ENCODE measurements around the gene NIN. TPM values are rescaled to one million over a fixed set of nuclear protein-coding genes. Genes with fewer than 3 reads are reported as not detected.

Gene NIN
- total RNA-seq, 5 donors from 2014 or later (not counting 1 experiment from before 2014, with no cell fraction given): 92.8 to 141 (median 106) TPM

DNA sequence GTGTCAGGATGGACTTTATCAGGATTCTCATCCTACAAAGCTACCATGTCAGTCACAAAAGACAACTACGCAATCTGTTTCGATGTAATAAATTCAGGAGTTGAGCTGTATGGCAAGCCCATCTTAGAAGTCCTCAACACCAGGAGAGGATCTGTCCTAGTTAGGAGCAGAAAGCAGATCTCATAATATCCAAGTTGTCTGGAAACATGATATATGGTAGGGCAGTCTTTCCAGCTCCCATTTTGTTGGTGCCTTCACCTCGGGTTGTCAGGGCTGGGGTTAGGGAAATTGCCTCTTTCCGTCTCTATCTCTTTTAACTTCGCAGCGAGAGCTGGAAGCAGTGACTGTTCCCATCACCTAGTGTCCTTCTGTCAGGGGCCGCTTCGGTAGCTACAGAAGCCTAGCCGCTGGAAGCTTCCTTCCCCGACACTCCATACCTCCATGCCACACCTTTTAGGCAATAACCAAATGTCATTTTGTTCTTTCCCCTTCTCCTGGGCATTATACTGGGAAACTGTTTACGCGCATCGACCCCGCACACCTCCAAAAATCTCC, 1.4 kb downstream of the NIN start:
- peaks cover 10% of the 10 kb centered on the region for H3K36me3 Mint-ChIP-seq
- DNase-seq: no peak
- H3K27ac Mint-ChIP-seq: peak overlapping the region; percentile 93 to 95
- H3K9me3 ChIP-seq: no peaks in the 10 kb centered on the region
- peaks cover 5 to 6% of the 10 kb centered on the region in 2 donors for H3K36me3 ChIP-seq (ENCODE audit: control insufficient read depth in 2 of 2, extremely low read depth in 1 of 2, insufficient read depth in 1 of 2, low read length in 1 of 2)
- peak overlapping the region; percentile 70 for H3K27ac ChIP-seq (ENCODE audit: low read length)
- peak overlapping the region; percentile 64 to 87 for H3K4me3 ChIP-seq (ENCODE audit: control insufficient read depth in 1 of 2, extremely low read depth in 1 of 2, low read length in 1 of 2)
- no peaks in the 10 kb centered on the region for H3K27me3 Mint-ChIP-seq
- H3K9me3 Mint-ChIP-seq: no peaks in the 10 kb centered on the region
- POLR2A ChIA-PET: interaction anchor here (0.5 to 1.2 kb wide), 11 partner anchors 9 to 1058 kb away, joined by 3 to 10 read pairs (median 4); no protein-coding TSS in a partner anchor
- WGBS (ENCODE audit: insufficient coverage): 13% methylated on average over 12 of the region's 14 CpGs
- ATAC-seq (replicated peaks in 1 of 4): no peak
- H3K4me1 ChIP-seq (ENCODE audit: control insufficient read depth in 1 of 2, extremely low read depth in 1 of 2, insufficient read depth in 2 of 2, low read length in 2 of 2): peaks cover 36 to 37% of the 10 kb centered on the region in 2 experiments
- peaks cover 69 to 76% (median 73%) of the 10 kb centered on the region in 3 donors for H3K4me1 Mint-ChIP-seq
- H3K27me3 ChIP-seq (replicated peaks in 1 of 2; ENCODE audit: control insufficient read depth in 2 of 2, extremely low read depth in 1 of 2, insufficient read depth in 2 of 2, low read length in 1 of 2): no peaks in the 10 kb centered on the region
- peak overlapping the region; percentile 90 to 96 (median 95) for H3K4me3 Mint-ChIP-seq
- CTCF ChIA-PET: interaction anchor here (0.6 to 2.0 kb wide), 8 partner anchors 8 to 662 kb away, joined by 3 to 24 read pairs (median 3); no protein-coding TSS in a partner anchor

DNA sequence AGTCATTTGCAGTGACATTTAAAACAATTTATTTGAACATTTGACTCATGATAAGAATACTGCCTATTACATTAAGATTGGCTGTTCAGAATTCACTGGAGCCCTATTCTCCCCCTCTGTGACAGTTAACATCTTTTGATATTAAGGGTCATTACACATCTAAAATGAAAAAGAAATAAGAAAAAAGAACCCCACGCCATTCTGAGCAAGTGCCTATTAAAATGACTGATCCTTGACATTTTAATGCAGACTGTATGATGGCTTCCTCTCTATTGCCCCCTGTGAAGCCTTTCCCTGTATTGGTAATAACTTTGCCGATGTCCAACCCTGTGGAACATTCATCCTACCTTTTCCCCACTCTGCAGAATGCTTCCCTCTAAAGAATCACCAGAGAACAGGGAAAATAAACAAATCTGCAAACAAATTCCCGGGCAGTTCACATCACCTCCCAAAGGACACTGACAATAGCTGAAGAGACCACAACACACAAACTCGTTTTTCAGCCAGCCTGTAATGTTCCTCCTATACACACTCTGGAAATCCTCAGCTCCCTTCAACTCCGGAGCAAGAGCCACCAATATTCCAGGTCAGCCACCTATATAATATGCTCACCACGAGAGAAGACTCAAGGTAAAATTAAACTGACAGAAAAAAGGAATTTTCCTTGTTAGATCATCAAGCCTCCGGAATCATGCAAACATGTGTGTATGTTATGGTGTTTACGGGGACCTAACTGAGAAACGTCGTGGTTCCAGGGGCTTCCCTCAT, 2.1 kb downstream of the NIN start:
- Histone ChIP-seq H3K4me3 (ENCODE audit: control insufficient read depth in 1 of 2, extremely low read depth in 1 of 2, low read length in 1 of 2) (peak overlapping the region; percentile 40 to 87), H3K4me1 (ENCODE audit: control insufficient read depth in 1 of 2, extremely low read depth in 1 of 2, insufficient read depth in 2 of 2, low read length in 2 of 2) (peaks cover 37 to 38% of the 10 kb centered on the region in 2 experiments), H3K9me3 (no peaks in the 10 kb centered on the region), H3K27me3 (replicated peaks in 1 of 2; ENCODE audit: control insufficient read depth in 2 of 2, extremely low read depth in 1 of 2, insufficient read depth in 2 of 2, low read length in 1 of 2) (no peaks in the 10 kb centered on the region), H3K27ac (ENCODE audit: low read length) (peak overlapping the region; percentile 70), H3K36me3 (ENCODE audit: control insufficient read depth in 2 of 2, extremely low read depth in 1 of 2, insufficient read depth in 1 of 2, low read length in 1 of 2) (peaks cover 5 to 6% of the 10 kb centered on the region in 2 donors)
- Mint-ChIP-seq H3K4me1 (peaks cover 72 to 76% (median 75%) of the 10 kb centered on the region in 3 donors), H3K9me3 (no peaks in the 10 kb centered on the region), H3K27ac (peak overlapping the region; percentile 93 to 95), H3K27me3 (no peaks in the 10 kb centered on the region), H3K4me3 (peak overlapping the region; percentile 90 to 96 (median 95)), H3K36me3 (peaks cover 10% of the 10 kb centered on the region)
- ATAC-seq (replicated peaks in 1 of 4): no peak
- WGBS (ENCODE audit: insufficient coverage): 63% methylated on average over 2 of the region's 10 CpGs
- DNase-seq: no peak
- CTCF ChIA-PET: interaction anchor here (0.6 to 2.0 kb wide), 8 partner anchors 8 to 661 kb away, joined by 3 to 24 read pairs (median 3); no protein-coding TSS in a partner anchor
- POLR2A ChIA-PET: interaction anchor here (0.5 to 1.2 kb wide), 7 partner anchors 8 to 410 kb away, joined by 3 to 5 read pairs (median 3); no protein-coding TSS in a partner anchor

GRCh38 chr14:50826681-50827080, 4.3 kb downstream of the NIN start:
- ChIA-PET CTCF (interaction anchor here (0.7 to 1.9 kb wide), 4 partner anchors 33 to 89 kb away, joined by 3 to 7 read pairs (median 5); no protein-coding TSS in a partner anchor), POLR2A (interaction anchor here in 1 of 2 donors (0.5 kb wide), 1 partner anchor 959 kb away, joined by 5 read pairs; no protein-coding TSS in a partner anchor)
- peak overlapping the region; percentile 62 for H3K27ac Mint-ChIP-seq
- peaks cover 55% of the 10 kb centered on the region in 2 experiments for H3K4me1 ChIP-seq (ENCODE audit: control insufficient read depth in 1 of 2, extremely low read depth in 1 of 2, insufficient read depth in 2 of 2, low read length in 2 of 2)
- H3K27me3 ChIP-seq (replicated peaks in 1 of 2; ENCODE audit: control insufficient read depth in 2 of 2, extremely low read depth in 1 of 2, insufficient read depth in 2 of 2, low read length in 1 of 2): no peaks in the 10 kb centered on the region
- H3K4me1 Mint-ChIP-seq: peaks cover 77 to 81% (median 81%) of the 10 kb centered on the region in 3 donors
- H3K27me3 Mint-ChIP-seq: no peaks in the 10 kb centered on the region
- 78% methylated on average over 5 of the region's 8 CpGs for WGBS (ENCODE audit: insufficient coverage)
- no peak overlapping the region for H3K4me3 ChIP-seq (ENCODE audit: control insufficient read depth in 1 of 2, extremely low read depth in 1 of 2, low read length in 1 of 2)
- H3K36me3 ChIP-seq (ENCODE audit: control insufficient read depth in 2 of 2, extremely low read depth in 1 of 2, insufficient read depth in 1 of 2, low read length in 1 of 2): peaks cover 5 to 6% of the 10 kb centered on the region in 2 donors
- no peak for ATAC-seq (replicated peaks in 1 of 4)
- H3K27ac ChIP-seq (ENCODE audit: low read length): no peak overlapping the region
- H3K36me3 Mint-ChIP-seq: peaks cover 10% of the 10 kb centered on the region
- peak overlapping the region in 1 of 3 donors; percentile 90 for H3K4me3 Mint-ChIP-seq
- no peaks in the 10 kb centered on the region for H3K9me3 ChIP-seq
- DNase-seq: no peak
- no peaks in the 10 kb centered on the region for H3K9me3 Mint-ChIP-seq

GRCh38 chr14:50825307-50825706, 5.7 kb downstream of the NIN start:
- no peaks in the 10 kb centered on the region for H3K27me3 Mint-ChIP-seq
- H3K36me3 Mint-ChIP-seq: peaks cover 15% of the 10 kb centered on the region
- no peak overlapping the region for H3K4me3 ChIP-seq (ENCODE audit: control insufficient read depth in 1 of 2, extremely low read depth in 1 of 2, low read length in 1 of 2)
- H3K9me3 Mint-ChIP-seq: no peaks in the 10 kb centered on the region
- no peak for DNase-seq
- WGBS (ENCODE audit: insufficient coverage): no CpG with 5 or more reads among the region's 1 CpG
- H3K4me3 Mint-ChIP-seq: peak overlapping the region in 1 of 3 donors; percentile 85
- ChIA-PET POLR2A (interaction anchor here in 1 of 2 donors (0.7 kb wide), 1 partner anchor 822 kb away, joined by 4 read pairs; no protein-coding TSS in a partner anchor), CTCF (interaction anchor here in 1 of 2 donors (1.0 kb wide), 1 partner anchor 33 kb away, joined by 3 read pairs; no protein-coding TSS in a partner anchor)
- H3K36me3 ChIP-seq (ENCODE audit: control insufficient read depth in 2 of 2, extremely low read depth in 1 of 2, insufficient read depth in 1 of 2, low read length in 1 of 2): peaks cover 6 to 9% of the 10 kb centered on the region in 2 donors
- peaks cover 63 to 68% of the 10 kb centered on the region in 2 experiments for H3K4me1 ChIP-seq (ENCODE audit: control insufficient read depth in 1 of 2, extremely low read depth in 1 of 2, insufficient read depth in 2 of 2, low read length in 2 of 2)
- no peak for ATAC-seq (replicated peaks in 1 of 4)
- peak overlapping the region; percentile 96 to 97 for H3K27ac Mint-ChIP-seq
- no peaks in the 10 kb centered on the region for H3K27me3 ChIP-seq (replicated peaks in 1 of 2; ENCODE audit: control insufficient read depth in 2 of 2, extremely low read depth in 1 of 2, insufficient read depth in 2 of 2, low read length in 1 of 2)
- H3K9me3 ChIP-seq: no peaks in the 10 kb centered on the region
- peaks cover 87 to 92% (median 91%) of the 10 kb centered on the region in 3 donors for H3K4me1 Mint-ChIP-seq
- H3K27ac ChIP-seq (ENCODE audit: low read length): peak overlapping the region; percentile 76

GRCh38 chr14:50823762-50824636, 7.0 kb downstream of the NIN start:
- ATAC-seq (replicated peaks in 1 of 4): peak in 1 of 4 experiments; percentile 33
- peak overlapping the region; percentile 76 for H3K27ac ChIP-seq (ENCODE audit: low read length)
- H3K36me3 ChIP-seq (ENCODE audit: control insufficient read depth in 2 of 2, extremely low read depth in 1 of 2, insufficient read depth in 1 of 2, low read length in 1 of 2): peaks cover 6 to 11% of the 10 kb centered on the region in 2 donors
- H3K36me3 Mint-ChIP-seq: peaks cover 24% of the 10 kb centered on the region
- DNase-seq: peak in 3 of 35 experiments; percentile 5 to 31 (median 11)
- H3K9me3 Mint-ChIP-seq: no peaks in the 10 kb centered on the region
- ChIA-PET CTCF (interaction anchor here (0.5 to 5.4 kb wide), 12 partner anchors 14 to 1180 kb away, joined by 3 to 38 read pairs (median 4); no protein-coding TSS in a partner anchor), POLR2A (interaction anchor here (0.6 to 1.2 kb wide), 2 partner anchors 33 to 36 kb away, joined by 3 to 4 read pairs; no protein-coding TSS in a partner anchor)
- H3K9me3 ChIP-seq: no peaks in the 10 kb centered on the region
- peak overlapping the region; percentile 68 to 85 (median 70) for H3K4me3 Mint-ChIP-seq
- peak overlapping the region; percentile 96 to 97 for H3K27ac Mint-ChIP-seq
- H3K27me3 Mint-ChIP-seq: no peaks in the 10 kb centered on the region
- H3K4me1 ChIP-seq (ENCODE audit: control insufficient read depth in 1 of 2, extremely low read depth in 1 of 2, insufficient read depth in 2 of 2, low read length in 2 of 2): peaks cover 65 to 73% of the 10 kb centered on the region in 2 experiments
- H3K4me3 ChIP-seq (ENCODE audit: control insufficient read depth in 1 of 2, extremely low read depth in 1 of 2, low read length in 1 of 2): peak overlapping the region; percentile 20 to 32
- 41% methylated on average over 2 of the region's 10 CpGs for WGBS (ENCODE audit: insufficient coverage)
- H3K27me3 ChIP-seq (replicated peaks in 1 of 2; ENCODE audit: control insufficient read depth in 2 of 2, extremely low read depth in 1 of 2, insufficient read depth in 2 of 2, low read length in 1 of 2): no peaks in the 10 kb centered on the region
- H3K4me1 Mint-ChIP-seq: peaks cover 88 to 95% (median 95%) of the 10 kb centered on the region in 3 donors
